Caco-2 (cell line): ENCODE data around the gene SHPK. TPM values are rescaled to one million over a fixed set of nuclear protein-coding genes. Genes with fewer than 3 reads are reported as not detected.

Experiments
- BruUV-seq: library from RNA; stranded (reverse); fragments of 400-500 nt; replicated peaks from 2 replicates; lab custom pipeline; 2021; lab: Mats Ljungman, UMichigan
- CTCF ChIA-PET: fragments of 300-600 bp; sonication (Branson Sonifier 250); formaldehyde crosslinking; loops from one replicate; lab custom pipeline; 2022; ENCODE audit warnings: antibody characterized with exemption; lab: Charles Lee
- POLR2A ChIA-PET: fragments of 300-600 bp; sonication (Branson Sonifier 250); formaldehyde crosslinking; loops from one replicate; lab custom pipeline; 2022; ENCODE audit warnings: antibody characterized with exemption; lab: Charles Lee
- DNase-seq, 2 experiments: peaks; one replicate each; pipeline versions ENCODE4 v3.0.0 to v3.0.0-alpha.2; 2020 to 2022
- H3K27me3 ChIP-seq: replicated peaks from 2 replicates; pipeline ENCODE4 v1.6.0; 2011; ENCODE audit warnings: low read length; ENCODE audit not compliant: control insufficient read depth, insufficient read depth
- H3K36me3 ChIP-seq: 2 replicates; pipeline ENCODE4 v1.5.1; 2011; ENCODE audit warnings: low read length; ENCODE audit not compliant: control insufficient read depth, insufficient read depth
- H3K4me1 ChIP-seq: fragments of 250-450 bp; sonication (Bioruptor Pico); 2 replicates; pipeline ENCODE4 v1.5.1; 2020; ENCODE audit warnings: mild to moderate bottlenecking
- H3K4me3 ChIP-seq: 2 replicates; pipeline ENCODE4 v1.5.1; 2011; ENCODE audit warnings: low read depth, mild to moderate bottlenecking, control low read depth, low read length
- H3K9me3 ChIP-seq: fragments of 250-450 bp; sonication (Bioruptor Pico); 2 replicates; pipeline ENCODE4 v1.5.1; 2020; ENCODE audit warnings: mild to moderate bottlenecking, moderate library complexity
- H3K27ac Mint-ChIP-seq: one replicate; pipeline ENCODE4 v1.8.0; 2022; ENCODE audit warnings: mixed read lengths; ENCODE audit not compliant: unreplicated experiment
- H3K27me3 Mint-ChIP-seq: one replicate; pipeline ENCODE4 v1.8.0; 2022; ENCODE audit warnings: mixed read lengths; ENCODE audit not compliant: insufficient read depth, unreplicated experiment
- H3K36me3 Mint-ChIP-seq: one replicate; pipeline ENCODE4 v1.8.0; 2022; ENCODE audit warnings: mild to moderate bottlenecking, mixed read lengths; ENCODE audit not compliant: insufficient read depth, unreplicated experiment
- H3K4me1 Mint-ChIP-seq: one replicate; pipeline ENCODE4 v1.8.0; 2022; ENCODE audit warnings: low read depth, mixed read lengths; ENCODE audit not compliant: unreplicated experiment
- H3K4me3 Mint-ChIP-seq: one replicate; pipeline ENCODE4 v1.8.0; 2022; ENCODE audit warnings: mild to moderate bottlenecking, moderate library complexity, mixed read lengths; ENCODE audit not compliant: unreplicated experiment
- H3K9me3 Mint-ChIP-seq: one replicate; pipeline ENCODE4 v1.8.0; 2022; ENCODE audit warnings: mixed read lengths; ENCODE audit not compliant: unreplicated experiment
- intact Hi-C: fragments of 100-400 bp; cut with micrococcal nuclease; formaldehyde crosslinking; loops from one replicate; pipeline ENCODE4 v1.10.0; 2022; ENCODE audit not compliant: unreplicated experiment
- total RNA-seq: library from RNA; stranded (reverse); gene quantifications from 2 replicates; pipeline ENCODE4 v1.2.3, GENCODE V29; 2022
- TF ChIP-seq, protein P1 (sequence below), 2 experiments: fragments of 200-600 bp in 1 of 2; IDR thresholded peaks; 1 replicate in 1 of 2; 2 replicates in 1 of 2; pipeline versions ENCODE4 v1.5.1 to v1.8.0; 2011 to 2022; ENCODE audit warnings: antibody characterized with exemption in 1 of 2, control low read depth in 1 of 2, inconsistent platforms in 1 of 2, low read depth in 1 of 2, low read length in 1 of 2, mild to moderate bottlenecking in 1 of 2, moderate library complexity in 1 of 2; ENCODE audit not compliant: insufficient read depth in 1 of 2, severe bottlenecking in 1 of 2, unreplicated experiment in 1 of 2

Gene SHPK
- total RNA-seq, 1 experiment from 2014 or later, result 17.7 TPM

DNA sequence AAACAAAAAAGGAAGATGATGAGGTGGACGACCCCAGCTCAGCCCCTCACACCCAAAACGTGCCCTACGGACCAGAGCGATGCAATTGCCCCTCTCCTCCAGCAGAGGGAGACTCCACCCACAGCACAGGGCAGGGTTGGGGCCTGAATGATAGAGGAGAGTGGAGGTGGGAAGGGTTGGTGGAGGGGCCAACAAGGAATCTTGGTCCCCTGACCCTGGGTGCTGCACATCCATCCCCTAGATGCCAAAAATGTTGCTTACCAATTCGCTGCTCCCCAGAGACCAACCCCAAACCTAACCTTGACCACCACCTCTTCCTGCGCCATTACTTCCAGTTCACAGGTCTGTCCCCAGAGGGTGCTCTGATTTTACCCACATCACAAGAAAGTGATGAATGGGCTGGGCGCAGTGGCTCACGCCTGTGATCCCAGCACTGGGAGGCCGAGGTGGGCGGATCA, 47.0 kb upstream of the SHPK start:
- BruUV-seq, result no TSS peak
- Mint-ChIP-seq H3K4me3 (no peak overlapping the region), H3K36me3 (no peaks in the 10 kb centered on the region), H3K9me3 (no peaks in the 10 kb centered on the region), H3K27me3 (no peaks in the 10 kb centered on the region), H3K4me1 (no peaks in the 10 kb centered on the region), H3K27ac (no peak overlapping the region)
- intact Hi-C loops, result no loop called here
- no peaks in the 10 kb centered on the region for H3K27me3 ChIP-seq
- no peak for DNase-seq
- ChIA-PET POLR2A (no interaction called here), CTCF (interaction anchor here (0.6 kb wide), 1 partner anchor 9 kb away, joined by 4 read pairs; no protein-coding TSS in a partner anchor)
- H3K4me3 ChIP-seq, result no peak overlapping the region
- H3K9me3 ChIP-seq, result no peaks in the 10 kb centered on the region
- TF ChIP-seq, protein P1, sequence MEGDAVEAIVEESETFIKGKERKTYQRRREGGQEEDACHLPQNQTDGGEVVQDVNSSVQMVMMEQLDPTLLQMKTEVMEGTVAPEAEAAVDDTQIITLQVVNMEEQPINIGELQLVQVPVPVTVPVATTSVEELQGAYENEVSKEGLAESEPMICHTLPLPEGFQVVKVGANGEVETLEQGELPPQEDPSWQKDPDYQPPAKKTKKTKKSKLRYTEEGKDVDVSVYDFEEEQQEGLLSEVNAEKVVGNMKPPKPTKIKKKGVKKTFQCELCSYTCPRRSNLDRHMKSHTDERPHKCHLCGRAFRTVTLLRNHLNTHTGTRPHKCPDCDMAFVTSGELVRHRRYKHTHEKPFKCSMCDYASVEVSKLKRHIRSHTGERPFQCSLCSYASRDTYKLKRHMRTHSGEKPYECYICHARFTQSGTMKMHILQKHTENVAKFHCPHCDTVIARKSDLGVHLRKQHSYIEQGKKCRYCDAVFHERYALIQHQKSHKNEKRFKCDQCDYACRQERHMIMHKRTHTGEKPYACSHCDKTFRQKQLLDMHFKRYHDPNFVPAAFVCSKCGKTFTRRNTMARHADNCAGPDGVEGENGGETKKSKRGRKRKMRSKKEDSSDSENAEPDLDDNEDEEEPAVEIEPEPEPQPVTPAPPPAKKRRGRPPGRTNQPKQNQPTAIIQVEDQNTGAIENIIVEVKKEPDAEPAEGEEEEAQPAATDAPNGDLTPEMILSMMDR (IDR thresholded peaks at IDR 0.05; ENCODE audit: insufficient read depth in 1 of 2, low read depth in 1 of 2, low read length in 1 of 2, severe bottlenecking in 1 of 2, unreplicated experiment in 1 of 2), result peak; percentile 46 to 65
- no peaks in the 10 kb centered on the region for H3K4me1 ChIP-seq
- no peaks in the 10 kb centered on the region for H3K36me3 ChIP-seq

- Mint-ChIP-seq H3K36me3 (no peaks in the 10 kb centered on the region), H3K4me3 (no peak overlapping the region), H3K4me1 (no peaks in the 10 kb centered on the region), H3K27me3 (no peaks in the 10 kb centered on the region), H3K9me3 (no peaks in the 10 kb centered on the region), H3K27ac (no peak overlapping the region)
- ChIA-PET POLR2A (no interaction called here), CTCF (no interaction called here)
- no peaks in the 10 kb centered on the region for H3K4me1 ChIP-seq
- no TSS peak for BruUV-seq
- no peaks in the 10 kb centered on the region for H3K9me3 ChIP-seq
- H3K27me3 ChIP-seq, result no peaks in the 10 kb centered on the region
- no peak for DNase-seq
- no peaks in the 10 kb centered on the region for H3K36me3 ChIP-seq
- intact Hi-C loops, result no loop called here
- TF ChIP-seq, protein P1 (IDR thresholded peaks at IDR 0.05; ENCODE audit: insufficient read depth in 1 of 2, low read depth in 1 of 2, low read length in 1 of 2, severe bottlenecking in 1 of 2, unreplicated experiment in 1 of 2), result no peak
- no peak overlapping the region for H3K4me3 ChIP-seq
Observed at GRCh38 chr17:3682033-3682432, 46.0 kb upstream of the SHPK start.

- no peak for DNase-seq
- no peak overlapping the region for H3K4me3 Mint-ChIP-seq
- Histone ChIP-seq H3K4me1 (no peaks in the 10 kb centered on the region), H3K9me3 (no peaks in the 10 kb centered on the region), H3K36me3 (no peaks in the 10 kb centered on the region), H3K4me3 (no peak overlapping the region), H3K27me3 (no peaks in the 10 kb centered on the region)
- no peaks in the 10 kb centered on the region for H3K9me3 Mint-ChIP-seq
- H3K4me1 Mint-ChIP-seq, result no peaks in the 10 kb centered on the region
- no peaks in the 10 kb centered on the region for H3K27me3 Mint-ChIP-seq
- no peak overlapping the region for H3K27ac Mint-ChIP-seq
- ChIA-PET CTCF (no interaction called here), POLR2A (no interaction called here)
- no peaks in the 10 kb centered on the region for H3K36me3 Mint-ChIP-seq
- TF ChIP-seq, protein P1 (IDR thresholded peaks at IDR 0.05; ENCODE audit: insufficient read depth in 1 of 2, low read depth in 1 of 2, low read length in 1 of 2, severe bottlenecking in 1 of 2, unreplicated experiment in 1 of 2), result no peak
- intact Hi-C loops, result no loop called here
- no TSS peak for BruUV-seq
Observed at GRCh38 chr17:3681565-3681964, 45.5 kb upstream of the SHPK start.
